Panc1 (cell line): ENCODE data around the gene MYH3. TPM values are rescaled to one million over a fixed set of nuclear protein-coding genes. Genes with fewer than 3 reads are reported as not detected.

Source experiments
- ATAC-seq: fragments of 200-7000 bp; cut with Tn5 transposase; 2 replicates; pipeline ENCODE4 v1.9.1; 2020; ENCODE audit warnings: mild to moderate bottlenecking, moderate library complexity
- BruUV-seq: library from RNA; stranded (reverse); fragments of 400-500 nt; replicated peaks from 2 replicates; lab custom pipeline; 2021; lab: Mats Ljungman, UMichigan
- CTCF ChIA-PET: fragments of 300-600 bp; sonication (Branson Sonifier 250); formaldehyde crosslinking; loops from one replicate; lab custom pipeline; 2022; ENCODE audit warnings: antibody characterized with exemption; lab: Charles Lee
- POLR2A ChIA-PET: fragments of 300-600 bp; sonication (Branson Sonifier 250); formaldehyde crosslinking; loops from one replicate; lab custom pipeline; 2022; ENCODE audit warnings: antibody characterized with exemption; lab: Charles Lee
- DNase-seq: peaks from one replicate; pipeline ENCODE4 v3.0.0-alpha.2; 2010; ENCODE audit warnings: low read depth, low spot score
- H3K27ac ChIP-seq: 2 replicates; pipeline ENCODE4 v1.5.1; 2011; ENCODE audit warnings: mild to moderate bottlenecking, low read length, inconsistent platforms
- H3K27me3 ChIP-seq: fragments of 200-500 bp; sonication (Bioruptor generic); 2 replicates; pipeline ENCODE4 v1.6.0; 2014; ENCODE audit warnings: low read length, inconsistent platforms; ENCODE audit not compliant: control insufficient read depth, insufficient read depth
- H3K36me3 ChIP-seq: fragments of 200-500 bp; sonication (Bioruptor generic); 2 replicates; pipeline ENCODE4 v1.5.1; 2014; ENCODE audit warnings: inconsistent platforms, mild to moderate bottlenecking, low read length, moderate library complexity; ENCODE audit not compliant: control insufficient read depth, insufficient read depth
- H3K4me1 ChIP-seq: 2 replicates; pipeline ENCODE4 v1.5.1; 2011; ENCODE audit warnings: inconsistent platforms, mild to moderate bottlenecking, low read length, moderate library complexity; ENCODE audit not compliant: control insufficient read depth, insufficient read depth
- H3K4me3 ChIP-seq, 2 experiments: 2 replicates each; pipeline ENCODE4 v1.5.1; 2011 to 2012; ENCODE audit warnings: low read depth in 2 of 2, low read length in 2 of 2, mild to moderate bottlenecking in 2 of 2, inconsistent platforms in 1 of 2, moderate library complexity in 1 of 2
- H3K9me3 ChIP-seq: fragments of 200-500 bp; sonication (Bioruptor generic); 2 replicates; pipeline ENCODE4 v1.5.1; 2014; ENCODE audit warnings: low read depth, mild to moderate bottlenecking, inconsistent platforms, low read length, moderate library complexity; ENCODE audit not compliant: control insufficient read depth, insufficient read depth
- CTCF ChIP-seq: fragments of 450-650 bp; IDR thresholded peaks from 2 replicates; pipeline ENCODE4 v1.5.1; 2017; ENCODE audit warnings: mild to moderate bottlenecking
- POLR2AphosphoS5 ChIP-seq: IDR thresholded peaks from 2 replicates; pipeline ENCODE4 v1.6.1; 2012; ENCODE audit warnings: mild to moderate bottlenecking, low read depth, low read length, moderate library complexity
- REST ChIP-seq, 2 experiments: IDR thresholded peaks; 2 replicates each; pipeline ENCODE4 v1.6.1; 2011 to 2012; ENCODE audit warnings: low read depth in 2 of 2, control low read depth in 1 of 2, low read length in 1 of 2, mild to moderate bottlenecking in 1 of 2, moderate library complexity in 1 of 2; ENCODE audit not compliant: insufficient read depth in 1 of 2
- SIN3A ChIP-seq: IDR thresholded peaks from 2 replicates; pipeline ENCODE4 v1.6.1; 2012; ENCODE audit warnings: low read depth, mild to moderate bottlenecking, low read length, moderate library complexity, borderline replicate concordance; ENCODE audit not compliant: insufficient read depth
- TCF7L2 ChIP-seq: IDR thresholded peaks from 2 replicates; pipeline ENCODE4 v1.6.1; 2011; ENCODE audit warnings: mild to moderate bottlenecking, low read depth, low read length, inconsistent platforms
- in situ Hi-C: cut with HindIII; loops from 2 replicates; pipeline ENCODE4 v1.10.0; 2016; ENCODE audit warnings: low sequenced_read_pairs, low pct_unique_long_range_greater_than_20kb
- intact Hi-C: fragments of 100-400 bp; cut with micrococcal nuclease; formaldehyde crosslinking; loops from one replicate; pipeline ENCODE4 v1.10.0; 2022; ENCODE audit not compliant: unreplicated experiment
- total RNA-seq: library from RNA; stranded (reverse); gene quantifications from one replicate; pipeline ENCODE4 v1.2.1, GENCODE V29; 2021; ENCODE audit not compliant: unreplicated experiment

MYH3 gene
- total RNA-seq, 1 experiment from 2014 or later, result 1.6 TPM

GRCh38 chr17:10698096-10698818 is 41.1 kb upstream of the MYH3 start:
- H3K27ac ChIP-seq, result peak overlapping the region; percentile 93
- no peak for DNase-seq
- peak overlapping the region; percentile 81 to 93 for H3K4me3 ChIP-seq
- no peak for TF ChIP-seq CTCF
- TF ChIP-seq SIN3A, result no peak
- no peak for TF ChIP-seq REST (IDR thresholded peaks at IDR 0.05; ENCODE audit: insufficient read depth in 1 of 2, low read depth in 2 of 2, low read length in 1 of 2)
- TF ChIP-seq TCF7L2, result no peak
- no peak for TF ChIP-seq POLR2AphosphoS5
- H3K36me3 ChIP-seq, result peaks cover 12% of the 10 kb centered on the region
- TSS peak; percentile 87 for BruUV-seq
- no peak for ATAC-seq
- H3K4me1 ChIP-seq, result peaks cover 4% of the 10 kb centered on the region; the same call in 1 of the 2 replicates
- POLR2A ChIA-PET, result no interaction called here
- intact Hi-C loops (no loop called here), in situ Hi-C loops (no loop called here)
- CTCF ChIA-PET, result no interaction called here
- no peaks in the 10 kb centered on the region for H3K27me3 ChIP-seq
- H3K9me3 ChIP-seq, result no peaks in the 10 kb centered on the region

GRCh38 chr17:10697092-10698081 is 40.3 kb upstream of the MYH3 start, which contains the start of the genes ADPRM and SCO1:
Gene ADPRM (plus strand): TSS chr17:10697594. CDS start chr17:10704927, 7,333 bp downstream.
Gene SCO1 (minus strand): TSS chr17:10697533. CDS start chr17:10697507, 26 bp downstream.
- DNase-seq (peak; percentile 76), ATAC-seq (peak; percentile 100)
- no peak for TF ChIP-seq REST (IDR thresholded peaks at IDR 0.05; ENCODE audit: insufficient read depth in 1 of 2, low read depth in 2 of 2, low read length in 1 of 2)
- TF ChIP-seq TCF7L2, result no peak
- TF ChIP-seq POLR2AphosphoS5, result peak; percentile 81
- TF ChIP-seq SIN3A, result 0 out of 2 replicates have a peak, but pooled peaks have one; percentile 37
- peak; percentile 48 for TF ChIP-seq CTCF
- POLR2A ChIA-PET, result no interaction called here
- Histone ChIP-seq H3K4me3 (peak within 1 kb of the TSS; percentile 81 to 93), H3K27ac (peak within 1 kb of the TSS; percentile 93), H3K36me3 (peaks cover 12% of the 10 kb centered on the region), H3K9me3 (no peaks in the 10 kb centered on the region), H3K27me3 (no peaks in the 10 kb centered on the region), H3K4me1 (peaks cover 4% of the 10 kb centered on the region; the same call in 1 of the 2 replicates)
- CTCF ChIA-PET, result interaction anchor here (0.7 kb wide), 1 partner anchor 1033 kb away, joined by 5 read pairs; no protein-coding TSS in a partner anchor
- intact Hi-C loops (no loop called here), in situ Hi-C loops (no loop called here)
- BruUV-seq, result no TSS peak
